Measurements from ENCODE around the gene RARB. TPM values are rescaled to one million over a fixed set of nuclear protein-coding genes. Genes with fewer than 3 reads are reported as not detected.

RARB gene
- total RNA-seq, 1 donor from 2014 or later: 5.6 TPM

GRCh38 chr3:25427563-25427941 is 511 bp upstream of the RARB start:
- H3K4me1 ChIP-seq: peaks cover 9% of the 10 kb centered on the region
- no peak for ATAC-seq
- peak overlapping the region; percentile 85 for H3K27ac ChIP-seq
- peaks cover 5% of the 10 kb centered on the region for H3K27me3 ChIP-seq (ENCODE audit: low read depth)
- H3K4me3 ChIP-seq: peak overlapping the region; percentile 60
- TF ChIP-seq CTCF (IDR thresholded peaks at IDR 0.05): no peak
- intact Hi-C loops (cut with DNase I): no loop called here
- H3K36me3 ChIP-seq: no peaks in the 10 kb centered on the region
- DNase-seq: no peak
- no peaks in the 10 kb centered on the region for H3K9me3 ChIP-seq

GRCh38 chr3:25428789-25429335 is 799 bp downstream of the RARB start:
- H3K27me3 ChIP-seq (ENCODE audit: low read depth): peaks cover 5% of the 10 kb centered on the region
- intact Hi-C loops (cut with DNase I): no loop called here
- H3K4me1 ChIP-seq: peaks cover 9% of the 10 kb centered on the region
- H3K27ac ChIP-seq: peak overlapping the region; percentile 85
- DNase-seq (no peak), ATAC-seq (no peak)
- H3K9me3 ChIP-seq: no peaks in the 10 kb centered on the region
- peak overlapping the region; percentile 60 for H3K4me3 ChIP-seq
- H3K36me3 ChIP-seq: no peaks in the 10 kb centered on the region
- TF ChIP-seq CTCF (IDR thresholded peaks at IDR 0.05): no peak

DNA sequence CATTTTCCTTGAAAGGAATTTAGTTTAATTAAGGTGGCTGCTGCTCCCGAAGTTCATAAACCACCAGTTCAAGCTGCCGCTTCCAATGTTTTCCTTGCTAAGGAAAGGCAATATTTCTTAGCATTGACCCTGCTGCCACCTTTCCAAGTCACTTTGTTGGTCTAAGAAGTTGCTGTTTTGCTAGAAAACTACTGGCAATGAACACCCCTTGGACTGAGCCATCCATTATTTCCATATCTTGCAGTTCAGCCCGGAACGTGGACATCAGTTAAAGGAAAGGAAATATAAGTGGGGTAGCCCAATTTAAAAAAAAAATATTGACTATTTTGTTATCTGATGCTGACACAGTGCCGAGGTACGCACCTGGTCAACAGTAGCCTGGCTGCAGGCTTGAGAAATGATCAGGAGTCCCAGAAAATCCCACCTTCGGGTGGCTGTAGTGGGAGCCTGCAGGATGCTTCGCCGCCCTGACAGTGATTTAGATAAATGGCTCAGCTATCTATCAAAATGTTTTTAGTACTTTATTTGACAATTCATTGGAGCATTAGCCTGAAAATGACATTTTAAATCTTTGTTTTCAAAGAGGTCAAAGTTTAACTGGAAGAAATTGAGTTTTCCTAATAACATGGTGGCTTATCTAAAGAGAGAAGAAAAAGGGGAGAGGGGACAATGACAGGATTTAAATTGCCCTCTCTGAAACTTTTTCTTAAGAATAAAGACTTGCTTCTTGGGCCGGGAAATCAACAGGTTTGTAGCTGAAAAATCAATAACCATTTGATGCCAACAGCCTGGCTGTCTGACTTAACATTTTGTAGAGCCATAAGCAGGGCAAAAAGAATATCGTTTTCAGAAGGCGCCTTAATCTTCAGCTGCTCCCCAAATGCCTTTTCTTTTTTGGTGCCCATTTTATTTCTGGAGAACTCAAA is 1.6 kb downstream of the RARB start:
- DNase-seq (no peak), ATAC-seq (no peak)
- H3K36me3 ChIP-seq: no peaks in the 10 kb centered on the region
- intact Hi-C loops (cut with DNase I): no loop called here
- no peak for TF ChIP-seq CTCF (IDR thresholded peaks at IDR 0.05)
- peak overlapping the region; percentile 85 for H3K27ac ChIP-seq
- H3K4me1 ChIP-seq: peaks cover 9% of the 10 kb centered on the region
- H3K4me3 ChIP-seq: peak overlapping the region; percentile 60
- no peaks in the 10 kb centered on the region for H3K9me3 ChIP-seq
- H3K27me3 ChIP-seq (ENCODE audit: low read depth): peaks cover 5% of the 10 kb centered on the region

DNA sequence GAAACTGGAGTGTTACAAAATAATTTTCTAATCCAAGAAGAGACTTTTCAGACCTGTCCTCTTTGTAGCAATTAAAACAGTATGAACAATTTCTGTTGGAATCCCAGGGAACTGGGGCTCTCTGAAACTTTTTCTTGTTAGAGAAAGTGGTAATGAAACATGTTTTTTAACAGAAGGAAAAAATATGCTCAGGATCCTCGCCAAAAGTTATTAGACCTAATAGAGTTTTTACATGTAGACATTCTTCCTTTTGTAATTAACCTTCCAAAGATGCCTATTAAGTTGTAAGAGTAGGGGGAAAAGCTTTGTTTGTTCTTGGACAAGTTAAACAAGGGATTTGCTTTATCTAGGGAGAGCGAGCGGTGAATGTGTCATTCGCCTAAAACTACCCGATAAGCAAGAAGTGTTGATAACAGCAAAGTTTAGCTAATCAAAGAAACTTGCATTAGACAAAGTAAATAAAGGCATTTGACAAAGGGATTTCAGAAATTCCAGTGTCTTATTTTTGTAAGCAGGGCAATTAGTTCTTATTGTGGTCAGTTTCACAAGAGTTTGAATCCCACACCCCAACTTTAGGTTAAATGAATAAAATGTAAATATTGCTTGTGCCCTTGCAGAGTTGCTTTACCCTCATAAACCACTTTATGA is 2.3 kb downstream of the RARB start:
- Histone ChIP-seq H3K9me3 (no peaks in the 10 kb centered on the region), H3K27me3 (ENCODE audit: low read depth) (peaks cover 5% of the 10 kb centered on the region), H3K4me1 (peaks cover 9% of the 10 kb centered on the region), H3K36me3 (no peaks in the 10 kb centered on the region), H3K4me3 (peak overlapping the region; percentile 60), H3K27ac (peak overlapping the region; percentile 85)
- no peak for DNase-seq
- no peak for TF ChIP-seq CTCF (IDR thresholded peaks at IDR 0.05)
- ATAC-seq: no peak
- intact Hi-C loops (cut with DNase I): no loop called here

- H3K4me1 ChIP-seq: peaks cover 9% of the 10 kb centered on the region
- no peak for DNase-seq
- intact Hi-C loops (cut with DNase I): no loop called here
- H3K4me3 ChIP-seq: peak overlapping the region; percentile 60
- H3K36me3 ChIP-seq: no peaks in the 10 kb centered on the region
- peaks cover 5% of the 10 kb centered on the region for H3K27me3 ChIP-seq (ENCODE audit: low read depth)
- no peaks in the 10 kb centered on the region for H3K9me3 ChIP-seq
- peak overlapping the region; percentile 25 for H3K27ac ChIP-seq
- TF ChIP-seq CTCF (IDR thresholded peaks at IDR 0.05): no peak
- ATAC-seq: no peak
Observed at GRCh38 chr3:25430935-25431770, 3.1 kb downstream of the RARB start.
